ENCODE data around the gene MXRA7. TPM values are rescaled to one million over a fixed set of nuclear protein-coding genes. Genes with fewer than 3 reads are reported as not detected.

The MXRA7 gene
- total RNA-seq, 4 donors from 2014 or later: 31.0 to 633 (median 52.5) TPM

GRCh38 chr17:76689859-76690258, 20.9 kb downstream of the MXRA7 start:
- intact Hi-C loops (cut with DNase I; ENCODE audit: low total_unique reads): no loop called here
- in situ Hi-C loops (cut with MboI; ENCODE audit: low pct_ligation_motif_present in 1 of 4, low pct_unique_long_range_greater_than_20kb in 1 of 4, low sequenced_read_pairs in 3 of 4): no loop called here
- no peak overlapping the region for H3K4me3 ChIP-seq

GRCh38 chr17:76688165-76688622, 22.6 kb downstream of the MXRA7 start:
- intact Hi-C loops (cut with DNase I; ENCODE audit: low total_unique reads) (no loop called here), in situ Hi-C loops (cut with MboI; ENCODE audit: low pct_ligation_motif_present in 1 of 4, low pct_unique_long_range_greater_than_20kb in 1 of 4, low sequenced_read_pairs in 3 of 4) (no loop called here)
- H3K4me1 ChIP-seq: peaks cover 21 to 46% (median 32%) of the 10 kb centered on the region in 4 donors
- no peaks in the 10 kb centered on the region for H3K9me3 ChIP-seq
- 58% methylated on average over 11 of the region's 11 CpGs; no CpG with 5 or more reads in 1 of the 2 donors for WGBS, 2 donors (ENCODE audit: low coverage in 1 of 2)
- no peak overlapping the region for H3K4me3 ChIP-seq
- no peak for TF ChIP-seq POLR2AphosphoS5 (IDR thresholded peaks at IDR 0.05)
- no peak for TF ChIP-seq EP300 (IDR thresholded peaks at IDR 0.05; ENCODE audit: low read depth)
- TF ChIP-seq POLR2A (IDR thresholded peaks at IDR 0.05): no peak
- no peak for TF ChIP-seq CTCF (IDR thresholded peaks at IDR 0.05)
- H3K27ac ChIP-seq: peak overlapping the region; percentile 65 to 89 (median 84)
- no peaks in the 10 kb centered on the region for H3K27me3 ChIP-seq
- DNase-seq: no peak
- no peaks in the 10 kb centered on the region for H3K36me3 ChIP-seq

More at GRCh38 chr17:76689859-76690258, 20.9 kb downstream of the MXRA7 start:
- Histone ChIP-seq H3K9me3 (no peaks in the 10 kb centered on the region), H3K36me3 (no peaks in the 10 kb centered on the region), H3K4me1 (peaks cover 23 to 47% (median 33%) of the 10 kb centered on the region in 4 donors), H3K27me3 (no peaks in the 10 kb centered on the region), H3K27ac (peak overlapping the region; percentile 65 to 89 (median 84))
- TF ChIP-seq EP300 (IDR thresholded peaks at IDR 0.05; ENCODE audit: low read depth) (no peak), CTCF (IDR thresholded peaks at IDR 0.05) (no peak), POLR2A (IDR thresholded peaks at IDR 0.05) (no peak), POLR2AphosphoS5 (IDR thresholded peaks at IDR 0.05) (no peak)
- 89 to 91% methylated on average over 9 to 11 of the region's 11 CpGs for WGBS, 2 donors (ENCODE audit: low coverage in 1 of 2)
- no peak for DNase-seq

- WGBS, 2 donors (ENCODE audit: low coverage in 1 of 2): 45 to 79% methylated on average over 8 to 26 of the region's 26 CpGs
- Histone ChIP-seq H3K27me3 (no peaks in the 10 kb centered on the region), H3K36me3 (no peaks in the 10 kb centered on the region), H3K27ac (peak overlapping the region; percentile 65 to 89 (median 84)), H3K9me3 (no peaks in the 10 kb centered on the region), H3K4me1 (peaks cover 21 to 53% (median 36%) of the 10 kb centered on the region in 4 donors), H3K4me3 (no peak overlapping the region)
- in situ Hi-C loops (cut with MboI; ENCODE audit: low pct_ligation_motif_present in 1 of 4, low pct_unique_long_range_greater_than_20kb in 1 of 4, low sequenced_read_pairs in 3 of 4) (no loop called here), intact Hi-C loops (cut with DNase I; ENCODE audit: low total_unique reads) (no loop called here)
- TF ChIP-seq POLR2AphosphoS5 (IDR thresholded peaks at IDR 0.05) (peak in 2 of 3 donors; percentile 18 to 33), CTCF (IDR thresholded peaks at IDR 0.05) (no peak), EP300 (IDR thresholded peaks at IDR 0.05; ENCODE audit: low read depth) (no peak)
- no peak for DNase-seq
Measured at GRCh38 chr17:76687298-76688164, 23.2 kb downstream of the MXRA7 start.

GRCh38 chr17:76686538-76687297, 24.0 kb downstream of the MXRA7 start:
- Histone ChIP-seq H3K4me1 (peaks cover 21 to 60% (median 42%) of the 10 kb centered on the region in 4 donors), H3K36me3 (no peaks in the 10 kb centered on the region), H3K27me3 (no peaks in the 10 kb centered on the region), H3K9me3 (no peaks in the 10 kb centered on the region), H3K4me3 (no peak overlapping the region), H3K27ac (peak overlapping the region; percentile 65 to 89 (median 84))
- DNase-seq: no peak
- TF ChIP-seq CTCF (IDR thresholded peaks at IDR 0.05): no peak
- TF ChIP-seq POLR2A (IDR thresholded peaks at IDR 0.05): no peak
- TF ChIP-seq EP300 (IDR thresholded peaks at IDR 0.05; ENCODE audit: low read depth): no peak
- TF ChIP-seq POLR2AphosphoS5 (IDR thresholded peaks at IDR 0.05): no peak
- WGBS, 2 donors (ENCODE audit: low coverage in 1 of 2): 56 to 67% methylated on average over 7 to 15 of the region's 15 CpGs
- in situ Hi-C loops (cut with MboI; ENCODE audit: low pct_ligation_motif_present in 1 of 4, low pct_unique_long_range_greater_than_20kb in 1 of 4, low sequenced_read_pairs in 3 of 4): no loop called here
- intact Hi-C loops (cut with DNase I; ENCODE audit: low total_unique reads): no loop called here

All from transverse colon (tissue), 4 donors.